HG03439 (cell line): ENCODE measurements around the gene RELA.
"Not testable (repeated sequence)": the region's sequence is repeated elsewhere in the genome, so short reads cannot be mapped to it uniquely, and the experiment has no call there.

Experiments
- ATAC-seq: cut with Tn5 transposase; IDR thresholded peaks from one replicate; pipeline ENCODE4 v1.9.1; 2021; ENCODE audit warnings: mild to moderate bottlenecking, moderate library complexity; ENCODE audit not compliant: unreplicated experiment

Gene RELA

DNA sequence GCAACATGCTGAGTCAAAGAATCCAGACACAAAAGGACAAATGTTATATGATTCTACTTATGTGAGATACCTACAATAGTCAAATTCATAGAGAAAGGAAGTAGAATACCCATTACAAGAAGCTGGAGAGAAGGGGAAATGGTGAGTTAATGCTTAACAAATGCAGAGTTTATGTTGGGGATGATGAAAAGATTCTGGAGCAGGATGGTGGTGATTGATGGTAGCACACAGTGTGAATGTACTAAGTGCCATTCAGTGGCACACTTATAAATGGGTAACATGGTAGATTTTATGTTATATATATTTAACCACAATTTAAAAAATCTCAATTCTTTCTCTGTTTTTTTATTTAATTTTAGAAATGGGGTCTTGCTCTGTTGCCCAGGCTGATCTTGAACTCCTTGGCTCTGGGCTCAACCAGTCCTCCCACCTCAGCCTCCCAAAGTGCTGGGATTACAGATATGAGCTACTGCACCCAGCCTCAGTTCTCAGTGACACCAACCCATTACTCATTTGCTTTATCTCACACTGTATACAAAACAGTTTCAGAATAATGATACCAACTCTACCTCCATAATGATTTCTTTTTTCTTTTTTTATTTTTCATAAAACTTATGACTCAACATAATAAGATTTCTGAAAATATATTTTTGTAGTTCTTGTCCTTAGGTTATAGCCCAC, 9.6 kb upstream of the RELA start:
- no peak for ATAC-seq

DNA sequence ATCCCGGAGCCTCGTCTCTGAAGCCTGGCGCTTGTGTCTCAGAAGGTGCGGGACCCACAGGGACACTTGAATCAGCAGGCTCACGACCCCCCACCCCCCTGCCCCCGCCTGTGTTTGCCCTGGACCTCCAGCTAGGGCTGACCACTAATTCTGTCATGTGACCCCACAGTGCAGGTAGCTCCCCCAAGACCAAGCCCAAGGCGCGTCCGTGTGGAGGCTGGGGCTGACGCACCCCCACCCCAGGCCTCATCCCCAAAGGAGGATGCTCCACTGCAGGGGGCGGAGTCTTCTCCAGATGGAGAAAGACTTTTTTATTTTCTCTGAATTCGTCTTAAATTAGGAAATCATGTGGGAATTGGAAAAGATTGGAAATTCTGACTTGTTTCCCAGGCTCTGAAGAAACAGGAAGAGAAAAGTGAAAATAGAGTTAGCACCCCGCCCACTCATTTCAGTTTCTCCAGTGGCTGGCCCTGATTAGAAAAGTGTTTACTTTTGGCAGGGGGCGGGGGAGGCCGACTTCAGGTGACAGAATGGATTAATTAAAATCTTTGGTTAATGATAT, 1.0 kb upstream of the RELA start:
- ATAC-seq, result peak; percentile 15

DNA sequence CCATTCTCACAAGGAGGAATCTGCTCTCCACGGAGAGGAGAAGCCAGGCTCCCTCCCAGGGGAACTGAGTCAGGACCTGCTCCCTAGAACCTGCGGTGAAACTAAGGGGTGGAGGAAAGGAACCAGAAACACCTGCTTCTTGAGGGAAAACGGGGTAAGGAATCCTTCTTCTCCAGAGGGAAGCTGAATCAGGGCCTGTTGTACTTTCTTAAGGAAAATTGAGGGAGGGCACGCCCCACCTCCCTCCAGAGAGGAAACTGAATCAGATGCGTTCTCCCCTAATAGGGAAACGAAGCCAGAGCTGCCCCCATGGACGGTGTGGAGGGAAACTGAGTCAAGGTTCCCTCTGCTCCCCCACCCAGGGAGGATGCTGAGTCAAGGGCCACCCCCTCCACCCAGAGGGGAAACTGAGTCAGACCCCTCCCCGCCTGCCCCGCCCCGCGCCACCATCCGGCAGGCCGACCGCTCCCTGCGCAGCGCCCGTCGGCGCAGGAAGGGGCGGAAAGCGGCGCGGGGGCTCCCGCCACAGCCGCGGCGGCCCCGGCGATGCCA, 393 bp downstream of the RELA start:
- no peak for ATAC-seq

DNA sequence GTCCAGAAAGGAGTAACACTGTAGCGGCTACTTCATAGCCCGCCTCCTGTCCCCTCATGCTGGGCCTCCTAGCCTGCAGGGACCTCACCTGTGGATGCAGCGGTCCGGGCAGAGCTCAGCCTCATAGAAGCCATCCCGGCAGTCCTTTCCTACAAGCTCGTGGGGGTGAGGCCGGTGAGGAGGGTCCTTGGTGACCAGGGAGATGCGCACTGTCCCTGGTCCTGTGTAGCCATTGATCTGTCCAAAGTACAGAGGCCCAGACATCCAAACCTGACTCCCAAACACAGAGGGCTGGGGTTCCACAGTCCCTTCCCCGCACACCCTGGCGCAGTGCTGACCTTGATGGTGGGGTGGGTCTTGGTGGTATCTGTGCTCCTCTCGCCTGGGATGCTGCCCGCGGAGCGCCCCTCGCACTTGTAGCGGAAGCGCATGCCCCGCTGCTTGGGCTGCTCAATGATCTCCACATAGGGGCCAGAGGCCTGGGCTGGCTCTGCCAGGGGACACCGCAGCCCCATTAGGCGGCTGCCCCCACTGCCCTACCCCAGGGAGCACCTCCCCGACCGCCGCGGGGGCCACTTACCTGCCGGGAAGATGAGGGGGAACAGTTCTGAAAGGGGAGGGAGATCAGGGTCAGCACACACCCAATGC, 993 bp downstream of the RELA start:
- ATAC-seq, result no peak

DNA sequence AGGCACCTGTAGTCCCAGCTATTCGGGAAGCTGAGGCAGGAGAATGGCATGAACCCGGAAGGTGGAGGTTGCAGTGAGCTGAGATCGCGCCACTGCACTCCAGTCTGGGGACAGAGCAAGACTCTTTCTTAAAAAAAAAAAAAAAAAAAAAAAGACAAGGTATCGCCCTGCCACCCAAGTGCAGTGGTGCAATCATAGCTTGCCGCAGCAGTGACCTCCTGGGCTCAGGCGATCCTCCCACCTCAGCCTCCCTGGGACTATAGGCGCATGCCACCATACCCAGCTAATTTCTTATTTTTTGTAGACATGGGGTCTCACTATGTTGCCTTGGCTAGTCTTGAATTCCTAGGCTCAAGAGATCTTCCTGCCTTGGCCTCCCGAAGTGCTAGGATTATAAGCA, 1.8 kb downstream of the RELA start:
- ATAC-seq, result not testable (repeated sequence)

DNA sequence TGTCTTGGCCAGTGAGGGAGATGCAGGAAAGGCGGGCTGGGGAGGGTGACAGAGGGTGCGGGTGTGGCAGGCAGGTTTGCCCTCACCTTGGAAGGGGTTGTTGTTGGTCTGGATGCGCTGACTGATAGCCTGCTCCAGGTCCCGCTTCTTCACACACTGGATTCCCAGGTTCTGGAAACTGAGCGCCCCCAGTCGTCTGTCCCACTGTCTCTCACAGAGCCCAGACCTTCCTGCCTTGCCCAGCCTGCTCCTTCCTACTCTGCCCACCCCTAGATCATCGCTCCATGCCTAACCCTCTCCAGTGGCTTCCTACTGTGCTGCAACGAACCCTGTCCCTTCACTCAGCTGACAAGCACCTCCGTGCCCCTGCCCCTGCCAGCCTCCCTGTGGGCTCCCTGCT, 2.7 kb downstream of the RELA start:
- ATAC-seq, result no peak

DNA sequence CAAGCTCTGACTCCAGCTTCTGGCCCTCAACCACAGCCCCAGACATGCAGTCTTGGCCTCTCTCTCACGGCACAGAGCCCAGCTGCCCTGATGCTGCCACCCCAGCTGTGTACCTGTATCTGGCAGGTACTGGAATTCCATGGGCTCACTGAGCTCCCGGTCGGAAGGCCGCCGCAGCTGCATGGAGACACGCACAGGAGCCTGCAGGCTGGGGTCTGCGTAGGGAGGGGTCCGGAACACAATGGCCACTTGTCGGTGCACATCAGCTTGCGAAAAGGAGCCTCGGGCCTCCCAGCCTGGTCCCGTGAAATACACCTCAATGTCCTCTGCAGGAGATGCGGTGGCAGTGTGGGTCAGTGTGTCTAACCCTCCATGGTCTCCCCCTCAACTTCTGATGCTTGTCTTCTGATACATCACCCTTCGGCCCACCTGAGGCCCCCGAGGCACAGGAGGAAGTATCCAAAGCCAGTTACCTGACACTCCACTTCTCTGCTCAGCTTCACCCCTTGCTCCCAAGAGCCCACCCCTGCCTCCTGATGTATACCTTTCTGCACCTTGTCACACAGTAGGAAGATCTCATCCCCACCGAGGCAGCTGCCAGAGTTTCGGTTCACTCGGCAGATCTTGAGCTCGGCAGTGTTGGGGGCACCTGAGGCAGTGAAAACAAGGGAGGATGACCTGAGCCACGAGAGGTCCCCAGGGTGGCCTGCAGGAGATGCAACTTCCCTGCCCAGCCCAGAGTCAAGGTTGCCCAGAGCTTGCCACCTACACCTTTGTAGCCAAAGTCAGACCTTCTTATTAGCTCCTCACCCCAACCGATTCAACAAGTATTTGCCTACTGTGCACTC, 4.3 kb downstream of the RELA start:
- no peak for ATAC-seq

DNA sequence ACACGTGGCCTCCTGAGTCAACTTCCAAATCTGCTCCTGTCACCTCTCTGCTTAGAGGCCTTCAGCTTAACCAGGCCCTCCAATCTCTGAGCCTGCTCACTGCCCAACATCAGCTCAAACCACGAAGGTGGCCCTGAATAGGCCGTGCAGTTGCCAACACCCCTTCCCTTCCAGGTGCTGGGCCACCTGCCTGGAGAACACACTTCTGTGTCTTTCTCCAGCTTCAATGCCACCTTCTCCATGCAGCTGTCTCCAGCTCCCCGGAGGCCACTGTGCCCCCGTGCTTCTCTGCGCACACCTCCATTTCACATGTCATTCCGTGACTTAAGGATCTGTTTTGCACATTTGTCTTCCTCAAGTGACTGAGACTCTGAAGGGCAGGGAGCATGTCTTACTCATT, 5.3 kb downstream of the RELA start:
- no peak for ATAC-seq

DNA sequence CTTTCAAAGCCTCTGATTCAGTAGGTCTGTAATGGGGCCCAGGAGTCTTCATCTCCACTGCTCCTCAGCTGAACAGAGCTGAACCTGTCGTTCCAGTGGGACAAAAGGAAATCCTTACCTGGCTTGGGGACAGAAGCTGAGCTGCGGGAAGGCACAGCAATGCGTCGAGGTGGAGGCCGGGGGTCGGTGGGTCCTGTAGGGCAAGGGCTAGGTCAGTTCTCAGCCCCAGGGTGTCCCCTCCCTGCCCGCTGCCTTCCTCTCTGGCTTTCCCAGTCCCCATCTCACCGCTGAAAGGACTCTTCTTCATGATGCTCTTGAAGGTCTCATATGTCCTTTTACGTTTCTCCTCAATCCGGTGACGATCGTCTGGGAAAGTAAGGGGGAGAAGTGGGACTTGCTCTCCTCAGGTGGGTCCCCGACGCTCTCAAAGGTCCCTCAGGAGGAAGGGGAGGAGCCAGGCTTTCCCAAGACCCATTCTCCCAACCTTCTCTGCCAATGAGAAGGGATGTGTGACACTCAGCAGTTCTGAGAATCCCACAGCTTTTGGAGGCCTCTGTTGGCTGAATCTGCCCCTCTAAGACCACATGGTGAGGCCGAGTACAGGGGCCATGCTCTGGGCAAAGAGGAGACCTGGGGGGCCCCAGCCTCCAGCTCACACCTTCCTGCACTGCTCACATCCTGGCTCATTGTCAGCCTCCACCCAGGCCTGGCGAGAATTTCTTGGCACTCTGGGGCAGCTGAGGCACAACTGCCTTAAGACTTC, 7.0 kb downstream of the RELA start:
- ATAC-seq, result no peak

DNA sequence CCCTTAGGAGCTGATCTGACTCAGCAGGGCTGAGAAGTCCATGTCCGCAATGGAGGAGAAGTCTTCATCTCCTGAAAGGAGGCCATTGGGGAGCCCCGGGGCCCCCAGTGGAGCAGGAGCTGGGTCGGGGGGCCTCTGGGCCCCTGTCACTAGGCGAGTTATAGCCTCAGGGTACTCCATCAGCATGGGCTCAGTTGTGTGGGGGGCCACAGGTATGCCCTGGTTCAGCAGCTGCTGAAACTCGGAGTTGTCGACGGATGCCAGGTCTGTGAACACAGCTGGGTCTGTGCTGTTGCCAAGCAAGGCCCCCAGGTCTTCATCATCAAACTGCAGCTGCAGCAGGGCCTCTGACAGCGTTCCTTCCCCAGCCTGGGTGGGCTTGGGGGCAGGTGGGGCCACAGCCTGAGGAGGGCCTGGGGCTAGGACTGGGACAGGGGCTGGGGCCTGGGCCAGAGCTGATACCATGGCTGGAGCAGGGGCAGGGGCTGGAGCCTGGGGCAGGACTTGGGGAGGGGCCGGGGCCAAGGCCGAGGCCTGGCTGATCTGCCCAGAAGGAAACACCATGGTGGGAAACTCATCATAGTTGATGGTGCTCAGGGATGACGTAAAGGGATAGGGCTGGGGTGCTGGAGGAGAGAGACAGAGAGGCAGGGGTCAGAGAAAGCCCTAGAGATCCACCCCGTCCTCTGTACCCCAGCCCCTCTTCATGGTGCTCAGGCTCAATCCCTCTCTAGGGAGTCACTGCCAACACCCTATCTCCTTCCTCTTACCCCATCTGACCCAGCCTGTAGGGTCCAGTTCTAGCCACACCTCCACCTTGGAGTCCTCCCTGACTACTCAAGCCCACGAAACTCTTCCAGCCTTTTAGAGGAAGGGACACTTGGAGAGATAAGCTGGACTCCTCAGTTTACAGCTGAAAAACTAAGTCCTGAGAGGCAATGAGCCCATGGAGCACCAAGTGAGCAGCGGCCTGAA, 8.1 kb downstream of the RELA start:
- no peak for ATAC-seq

DNA sequence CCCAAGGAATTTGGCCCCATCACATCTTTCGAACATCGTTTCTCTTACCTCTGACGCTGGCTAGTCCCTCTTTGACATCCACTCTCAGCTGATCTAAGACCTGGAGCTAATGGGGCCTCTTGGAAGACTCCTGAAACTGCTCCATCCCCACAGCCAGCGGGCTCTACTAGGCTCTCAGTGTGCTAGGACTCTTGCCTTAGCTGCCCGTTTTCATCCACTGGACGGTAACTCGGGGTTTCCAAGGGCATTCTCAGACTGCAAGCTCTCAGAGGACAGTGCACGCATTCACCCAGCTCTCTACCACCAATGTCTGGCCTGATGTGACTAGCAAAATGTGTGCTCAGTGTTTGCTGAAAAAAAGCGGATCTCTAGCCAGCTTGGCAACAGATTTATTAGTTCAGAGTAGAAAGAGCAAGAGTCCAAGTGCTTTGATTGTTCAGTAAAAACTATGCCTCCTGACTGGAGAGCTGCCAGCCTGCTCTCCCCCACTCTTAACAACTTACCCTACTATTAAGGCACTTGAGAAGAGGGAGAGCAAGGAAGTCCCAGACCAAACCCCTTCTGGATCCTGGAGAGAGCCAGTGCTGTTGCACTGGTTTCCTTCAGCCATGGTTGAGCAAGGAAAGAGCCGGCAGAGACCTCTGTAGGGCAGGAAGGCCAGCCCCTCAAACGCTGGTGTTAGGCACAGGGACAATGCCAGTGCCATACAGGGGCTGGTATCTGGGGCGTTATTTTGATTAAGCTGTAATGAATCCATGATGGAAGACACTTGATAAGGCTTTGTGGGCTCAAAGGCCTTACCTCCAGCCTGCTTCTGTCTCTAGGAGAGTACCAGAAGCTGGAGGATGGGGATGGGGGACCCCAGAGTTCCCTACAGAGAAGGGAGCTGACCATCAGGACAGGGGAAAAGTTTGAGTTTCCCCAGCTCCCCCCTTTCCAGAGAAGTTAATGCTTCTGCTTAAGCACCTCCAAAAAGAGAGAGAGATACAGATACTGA, 9.2 kb downstream of the RELA start:
- peak; percentile 3 for ATAC-seq

DNA sequence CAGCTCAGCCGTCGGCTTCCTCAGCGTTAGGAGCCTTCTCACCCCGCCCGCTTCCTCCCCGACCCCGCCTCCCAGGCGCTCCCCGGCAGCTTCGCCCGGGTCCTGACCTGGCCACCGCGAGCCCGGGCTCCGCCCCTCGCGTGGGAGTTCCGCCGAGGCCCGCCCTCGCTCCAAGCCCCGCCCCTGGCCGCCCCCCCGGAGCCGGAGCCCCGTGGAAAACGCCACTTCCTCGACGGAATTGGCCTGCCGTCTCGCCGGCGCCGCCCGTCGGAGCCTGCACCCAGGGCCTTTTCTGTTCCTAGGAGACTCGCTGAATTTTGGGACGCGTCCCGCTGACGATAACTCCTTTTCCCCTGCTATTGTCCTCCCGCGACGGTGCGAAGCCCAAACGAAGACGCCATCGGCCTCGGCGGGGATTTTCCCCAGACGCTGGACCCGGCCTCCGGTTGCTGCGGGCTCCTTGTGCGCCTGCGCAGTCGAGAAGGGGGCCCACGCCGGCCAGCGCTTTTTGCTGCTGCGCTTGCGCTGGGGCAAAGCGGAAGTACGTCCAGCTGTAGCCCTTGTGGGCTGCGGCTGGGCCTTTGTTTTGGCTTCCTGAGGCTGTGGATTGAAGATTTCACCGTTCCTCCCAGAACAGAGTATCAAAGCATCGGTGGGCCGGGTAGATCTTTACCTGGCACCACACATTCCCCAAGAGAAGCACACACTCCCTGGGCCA, 10.0 kb downstream of the RELA start:
- peak; percentile 65 for ATAC-seq

DNA sequence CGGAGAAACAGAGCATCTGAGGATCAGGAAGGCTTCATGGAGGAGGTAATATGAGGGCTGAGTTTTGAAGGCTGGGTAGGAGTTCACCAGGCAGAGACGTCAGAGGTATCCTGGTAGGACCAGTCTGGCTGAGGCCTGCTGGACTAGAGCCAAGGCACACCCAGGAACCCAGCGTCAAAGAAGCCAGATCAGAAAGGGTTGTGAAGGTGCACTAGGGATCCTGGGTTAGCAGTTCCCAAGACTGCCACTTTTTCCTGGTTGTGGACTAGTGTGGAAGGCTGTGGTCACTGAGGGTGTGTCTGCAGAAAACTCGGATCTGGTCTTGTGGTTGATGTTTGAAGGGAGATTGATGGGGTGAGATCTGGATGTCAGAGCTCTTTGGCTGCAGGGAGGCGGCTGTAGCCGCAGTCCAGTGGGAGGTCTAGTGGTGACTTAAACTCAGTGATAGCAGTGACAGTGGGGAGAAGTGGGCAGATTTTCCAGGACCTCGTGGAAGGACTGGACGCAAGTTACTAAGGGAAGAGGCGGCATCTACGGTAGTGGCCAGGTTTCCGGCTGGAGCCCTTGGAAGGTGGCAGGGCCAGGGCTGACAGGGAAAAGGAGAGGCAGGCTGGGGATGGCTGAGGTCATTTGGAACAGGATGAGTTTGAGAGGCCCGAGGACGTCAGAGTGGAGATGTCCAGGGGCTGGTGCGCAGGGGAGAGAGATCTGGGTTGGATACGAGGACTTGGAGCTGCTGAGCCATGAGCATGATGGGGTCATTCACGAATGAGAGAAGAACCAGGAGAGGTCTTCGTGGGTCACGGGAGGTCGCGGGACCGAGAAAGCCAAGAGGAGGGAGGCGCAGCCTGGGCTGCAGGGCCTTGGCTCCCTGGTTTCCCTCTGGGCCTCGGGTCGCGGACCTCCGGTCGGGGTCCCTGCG, 10.9 kb downstream of the RELA start:
- no peak for ATAC-seq

DNA sequence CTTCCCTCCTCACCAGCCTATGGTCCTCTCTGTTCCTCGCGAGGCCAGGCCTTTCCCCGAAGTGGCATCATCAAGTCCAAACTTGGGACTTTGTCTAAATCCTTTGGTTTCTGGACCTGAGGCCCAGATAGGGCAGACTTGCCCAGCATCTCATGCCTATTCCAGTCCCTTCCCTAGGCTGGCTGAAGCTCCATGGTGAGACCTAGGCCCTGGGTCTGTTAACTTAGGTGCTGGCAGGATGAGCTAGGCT, 11.5 kb downstream of the RELA start:
- ATAC-seq, result no peak

DNA sequence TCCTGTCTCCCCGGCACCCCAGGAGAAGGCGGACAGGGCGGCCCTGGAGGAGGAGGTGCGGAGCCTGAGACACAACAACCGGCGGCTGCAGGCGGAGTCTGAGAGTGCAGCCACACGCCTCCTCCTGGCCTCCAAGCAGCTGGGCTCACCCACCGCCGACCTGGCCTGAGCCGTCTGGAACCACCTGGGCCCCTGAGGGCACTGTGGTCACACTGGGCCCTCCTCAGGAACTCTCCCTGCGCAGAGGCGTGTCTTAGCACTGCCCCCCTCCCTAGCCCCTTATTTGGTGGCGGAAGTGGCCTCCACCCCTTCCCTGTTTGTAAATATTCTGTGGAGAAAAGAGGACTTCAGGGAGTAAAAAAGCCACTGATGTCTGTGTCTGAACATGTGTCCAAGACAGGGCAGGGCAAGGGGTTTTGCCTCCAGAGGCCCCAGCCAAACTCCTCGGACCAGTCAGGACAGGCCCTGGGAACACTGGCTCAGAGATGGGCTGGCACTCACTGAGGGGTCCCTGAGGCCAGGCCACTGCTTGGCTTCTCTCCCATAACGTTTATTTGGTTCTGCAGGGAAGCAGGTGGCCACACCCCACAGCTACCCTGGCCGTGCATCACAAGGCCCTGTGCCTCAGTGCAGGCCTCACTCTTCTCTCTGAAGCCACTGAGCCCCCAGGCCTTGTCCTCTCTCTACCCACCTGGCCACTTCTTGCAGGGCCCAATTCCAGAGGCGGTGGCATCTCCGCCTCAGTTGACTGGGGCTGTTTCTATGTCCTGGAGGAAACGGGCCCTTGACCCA, 12.0 kb downstream of the RELA start:
- ATAC-seq, result no peak
